ENCODE data around the gene FIGNL1. TPM values are rescaled to one million over a fixed set of nuclear protein-coding genes. Genes with fewer than 3 reads are reported as not detected.

Gene FIGNL1
- 23.3 and 24.5 TPM in 2 replicates for total RNA-seq
- 18.8 TPM for total RNA-seq (2013)
- polyA plus RNA-seq, result 3.6 and 8.5 TPM in 2 replicates
- 13.4 and 16.4 TPM in 2 replicates for polyA minus RNA-seq

- H3K27ac Mint-ChIP-seq, result peak within 1 kb of the TSS; percentile 94
- POLR2A ChIA-PET, result no interaction called here
- H3K27me3 Mint-ChIP-seq, result peaks cover 3% of the 10 kb centered on the region
- Histone ChIP-seq H3K27ac (ENCODE audit: low read length in 2 of 2) (peak within 1 kb of the TSS; percentile 85 to 87), H2AFZ (ENCODE audit: insufficient read depth, low read depth, low read length, poor library complexity, severe bottlenecking) (peak within 1 kb of the TSS; percentile 92), H4K20me1 (ENCODE audit: control insufficient read depth, insufficient read depth, low read length, poor library complexity, severe bottlenecking) (no peaks in the 10 kb centered on the region), H3K36me3 (replicated peaks in 1 of 2; ENCODE audit: control extremely low read depth in 1 of 2, control insufficient read depth in 1 of 2, extremely low read depth in 1 of 2, insufficient read depth in 2 of 2, low read length in 1 of 2) (peaks cover 0 to 21% of the 10 kb centered on the region in 2 experiments), H3K9me3 (ENCODE audit: control extremely low read depth in 1 of 3, control insufficient read depth in 2 of 3, insufficient read depth in 1 of 3, low read length in 2 of 3) (no peaks in the 10 kb centered on the region), H3K27me3 (replicated peaks in 1 of 4; ENCODE audit: control extremely low read depth in 1 of 4, control insufficient read depth in 3 of 4, insufficient read depth in 4 of 4, low read length in 3 of 4) (no peaks in the 10 kb centered on the region), H3K4me1 (ENCODE audit: control insufficient read depth in 2 of 2, insufficient read depth in 2 of 2, low read length in 2 of 2) (peaks cover 17 to 19% of the 10 kb centered on the region in 2 donors), H3K4me2 (replicated peaks; ENCODE audit: low read depth, low read length, poor library complexity, severe bottlenecking) (peak within 1 kb of the TSS; percentile 90), H3K9ac (ENCODE audit: low read length) (peak within 1 kb of the TSS; percentile 82), H3K4me3 (ENCODE audit: control extremely low read depth in 1 of 5, extremely low read depth in 1 of 5, insufficient read depth in 1 of 5, low read depth in 2 of 5, low read length in 4 of 5) (peak within 1 kb of the TSS; percentile 9 to 88 (median 73)), H3K79me2 (ENCODE audit: control insufficient read depth, insufficient read depth, low read length) (peaks cover 4% of the 10 kb centered on the region)
- H3K9me3 Mint-ChIP-seq (ENCODE audit: insufficient read depth), result no peaks in the 10 kb centered on the region
- H3K4me3 Mint-ChIP-seq, result peak within 1 kb of the TSS; percentile 94
- intact Hi-C loops (cut with micrococcal nuclease), result loop anchor here (2.0 kb wide), 1 partner anchor 33 kb away; no protein-coding TSS in a partner anchor
- H3K4me1 Mint-ChIP-seq, result peaks cover 25% of the 10 kb centered on the region
- WGBS (ENCODE audit: insufficient coverage), result under 1% methylated on average over 61 of the region's 63 CpGs
- TF ChIP-seq CTCF (IDR thresholded peaks at IDR 0.05) (no peak), EZH2 (IDR thresholded peaks at IDR 0.05; ENCODE audit: borderline replicate concordance, insufficient read depth, low read depth, low read length, poor library complexity, severe bottlenecking) (no peak)
- DNase-seq (peak; percentile 90), ATAC-seq (ENCODE audit: low read depth) (peak; percentile 98)
- CTCF ChIA-PET, result interaction anchor here (1.1 to 1.3 kb wide), 2 partner anchors 82 to 245 kb away, joined by 3 read pairs; no protein-coding TSS in a partner anchor
Observed at GRCh38 chr7:50449881-50450589, at the start of gene FIGNL1. Gene FIGNL1, minus strand, starts transcription at chr7:50450350. Its CDS starts 3,063 bp downstream, at chr7:50447287.

- no peaks in the 10 kb centered on the region for H3K79me2 ChIP-seq (ENCODE audit: control insufficient read depth, insufficient read depth, low read length)
- ATAC-seq (ENCODE audit: low read depth), result no peak
- no peak overlapping the region for H3K27ac ChIP-seq (ENCODE audit: low read length in 2 of 2)
- no peak for DNase-seq
- H3K27me3 ChIP-seq (replicated peaks in 1 of 4; ENCODE audit: control extremely low read depth in 1 of 4, control insufficient read depth in 3 of 4, insufficient read depth in 4 of 4, low read length in 3 of 4), result peaks cover 0 to 3% (median 0%) of the 10 kb centered on the region in 4 experiments
- no peaks in the 10 kb centered on the region for H3K9me3 Mint-ChIP-seq (ENCODE audit: insufficient read depth)
- intact Hi-C loops (cut with micrococcal nuclease), result no loop called here
- no peaks in the 10 kb centered on the region for H3K36me3 ChIP-seq (replicated peaks in 1 of 2; ENCODE audit: control extremely low read depth in 1 of 2, control insufficient read depth in 1 of 2, extremely low read depth in 1 of 2, insufficient read depth in 2 of 2, low read length in 1 of 2)
- no peak overlapping the region for H3K27ac Mint-ChIP-seq
- H4K20me1 ChIP-seq (ENCODE audit: control insufficient read depth, insufficient read depth, low read length, poor library complexity, severe bottlenecking), result no peaks in the 10 kb centered on the region
- no peak overlapping the region for H3K4me3 ChIP-seq (ENCODE audit: control extremely low read depth in 1 of 5, extremely low read depth in 1 of 5, insufficient read depth in 1 of 5, low read depth in 2 of 5, low read length in 4 of 5)
- ChIA-PET CTCF (no interaction called here), POLR2A (no interaction called here)
- no peak for TF ChIP-seq CTCF (IDR thresholded peaks at IDR 0.05)
- no peak for TF ChIP-seq EZH2 (IDR thresholded peaks at IDR 0.05; ENCODE audit: borderline replicate concordance, insufficient read depth, low read depth, low read length, poor library complexity, severe bottlenecking)
- H3K4me3 Mint-ChIP-seq, result no peak overlapping the region
- no peak overlapping the region for H3K9ac ChIP-seq (ENCODE audit: low read length)
- H3K9me3 ChIP-seq (ENCODE audit: control extremely low read depth in 1 of 3, control insufficient read depth in 2 of 3, insufficient read depth in 1 of 3, low read length in 2 of 3), result peaks cover 0 to 3% (median 0%) of the 10 kb centered on the region in 3 donors
- no peaks in the 10 kb centered on the region for H3K4me1 Mint-ChIP-seq
- no peaks in the 10 kb centered on the region for H3K4me1 ChIP-seq (ENCODE audit: control insufficient read depth in 2 of 2, insufficient read depth in 2 of 2, low read length in 2 of 2)
- peaks cover 36% of the 10 kb centered on the region for H3K27me3 Mint-ChIP-seq
- 90% methylated on average over 5 of the region's 6 CpGs for WGBS (ENCODE audit: insufficient coverage)
- H2AFZ ChIP-seq (ENCODE audit: insufficient read depth, low read depth, low read length, poor library complexity, severe bottlenecking), result no peak overlapping the region
- no peak overlapping the region for H3K4me2 ChIP-seq (replicated peaks; ENCODE audit: low read depth, low read length, poor library complexity, severe bottlenecking)
Observed at GRCh38 chr7:50499092-50499491, 48.9 kb upstream of the FIGNL1 start.

All from B cell (primary cell).